ENCODE measurements around the gene SNX3. TPM values are rescaled to one million over a fixed set of nuclear protein-coding genes. Genes with fewer than 3 reads are reported as not detected.

The SNX3 gene
- total RNA-seq, 2 experiments from 2014 or later, result 72.9 to 88.6 TPM

GRCh38 chr6:108254433-108255410 lies 6.1 kb downstream of the SNX3 start:
- CTCF ChIA-PET (ENCODE audit: unreplicated experiment), result interaction anchor here (0.6 kb wide), 1 partner anchor 1228 kb away, joined by 3 read pairs; no protein-coding TSS in a partner anchor
- intact Hi-C loops (cut with micrococcal nuclease; ENCODE audit: unreplicated experiment), result loop anchor here (5.0 kb wide), 1 partner anchor 108 kb away; no protein-coding TSS in a partner anchor
- H3K79me2 ChIP-seq (ENCODE audit: insufficient read depth, low read depth, low read length), result peaks cover 99% of the 10 kb centered on the region
- no peaks in the 10 kb centered on the region for H3K9me3 ChIP-seq (ENCODE audit: low read length)
- peaks cover 62% of the 10 kb centered on the region for H3K36me3 ChIP-seq (ENCODE audit: insufficient read depth, low read length)
- no peaks in the 10 kb centered on the region for H3K9me2 ChIP-seq (ENCODE audit: insufficient read depth, low read length)
- no peak overlapping the region for H2AFZ ChIP-seq (ENCODE audit: low read length)
- no peak overlapping the region for H3K27ac ChIP-seq (ENCODE audit: low read depth, low read length, poor library complexity, severe bottlenecking)
- peaks cover 27% of the 10 kb centered on the region for H4K20me1 ChIP-seq (ENCODE audit: insufficient read depth, low read length)
- no peak overlapping the region for H3K4me3 ChIP-seq (ENCODE audit: low read depth, low read length, poor library complexity, severe bottlenecking)
- no peak overlapping the region for H3K4me2 ChIP-seq (ENCODE audit: low read length)
- TF ChIP-seq CTCF (conservative IDR thresholded peaks at IDR 0.05; ENCODE audit: low read length) (no peak), EZH2phosphoT487 (IDR thresholded peaks at IDR 0.05; ENCODE audit: borderline replicate concordance, low read depth, low read length) (no peak)
- POLR2A ChIA-PET, result interaction anchor here (0.6 to 1.3 kb wide), 6 partner anchors 10 to 209 kb away, joined by 3 to 7 read pairs (median 3); partner anchors contain the start of gene AFG1L
- H3K4me1 ChIP-seq (ENCODE audit: insufficient read depth, low read length, poor library complexity, severe bottlenecking), result peaks cover 50% of the 10 kb centered on the region
- DNase-seq (ENCODE audit: low spot score), result no peak
- BruUV-seq (replicated peaks), result no TSS peak

- intact Hi-C loops (cut with micrococcal nuclease; ENCODE audit: unreplicated experiment), result loop anchor here (5.0 kb wide), 1 partner anchor 109 kb away; no protein-coding TSS in a partner anchor
- TF ChIP-seq CTCF (conservative IDR thresholded peaks at IDR 0.05; ENCODE audit: low read length), result no peak
- no peak for TF ChIP-seq EZH2phosphoT487 (IDR thresholded peaks at IDR 0.05; ENCODE audit: borderline replicate concordance, low read depth, low read length)
- POLR2A ChIA-PET, result interaction anchor here (0.7 kb wide), 5 partner anchors 17 to 153 kb away, joined by 3 to 6 read pairs (median 5); no protein-coding TSS in a partner anchor
Observed at GRCh38 chr6:108253241-108253640, 7.6 kb downstream of the SNX3 start.

More at GRCh38 chr6:108253241-108253640, 7.6 kb downstream of the SNX3 start:
- H3K9me2 ChIP-seq (ENCODE audit: insufficient read depth, low read length), result no peaks in the 10 kb centered on the region
- H4K20me1 ChIP-seq (ENCODE audit: insufficient read depth, low read length), result peaks cover 29% of the 10 kb centered on the region
- CTCF ChIA-PET (ENCODE audit: unreplicated experiment), result no interaction called here
- peaks cover 99% of the 10 kb centered on the region for H3K79me2 ChIP-seq (ENCODE audit: insufficient read depth, low read depth, low read length)
- H3K9me3 ChIP-seq (ENCODE audit: low read length), result no peaks in the 10 kb centered on the region
- BruUV-seq (replicated peaks), result no TSS peak
- peaks cover 67% of the 10 kb centered on the region for H3K36me3 ChIP-seq (ENCODE audit: insufficient read depth, low read length)
- no peak overlapping the region for H3K4me3 ChIP-seq (ENCODE audit: low read depth, low read length, poor library complexity, severe bottlenecking)
- no peak overlapping the region for H3K27ac ChIP-seq (ENCODE audit: low read depth, low read length, poor library complexity, severe bottlenecking)
- DNase-seq (ENCODE audit: low spot score), result no peak
- H3K4me1 ChIP-seq (ENCODE audit: insufficient read depth, low read length, poor library complexity, severe bottlenecking), result peaks cover 35% of the 10 kb centered on the region
- H3K4me2 ChIP-seq (ENCODE audit: low read length), result no peak overlapping the region
- H2AFZ ChIP-seq (ENCODE audit: low read length), result no peak overlapping the region
